ENCODE measurements around the gene PMVK. TPM values are rescaled to one million over a fixed set of nuclear protein-coding genes. Genes with fewer than 3 reads are reported as not detected.

Gene PMVK
- total and polyA plus RNA-seq, 2 experiments from 2014 or later, result 12.5 to 53.5 TPM

DNA sequence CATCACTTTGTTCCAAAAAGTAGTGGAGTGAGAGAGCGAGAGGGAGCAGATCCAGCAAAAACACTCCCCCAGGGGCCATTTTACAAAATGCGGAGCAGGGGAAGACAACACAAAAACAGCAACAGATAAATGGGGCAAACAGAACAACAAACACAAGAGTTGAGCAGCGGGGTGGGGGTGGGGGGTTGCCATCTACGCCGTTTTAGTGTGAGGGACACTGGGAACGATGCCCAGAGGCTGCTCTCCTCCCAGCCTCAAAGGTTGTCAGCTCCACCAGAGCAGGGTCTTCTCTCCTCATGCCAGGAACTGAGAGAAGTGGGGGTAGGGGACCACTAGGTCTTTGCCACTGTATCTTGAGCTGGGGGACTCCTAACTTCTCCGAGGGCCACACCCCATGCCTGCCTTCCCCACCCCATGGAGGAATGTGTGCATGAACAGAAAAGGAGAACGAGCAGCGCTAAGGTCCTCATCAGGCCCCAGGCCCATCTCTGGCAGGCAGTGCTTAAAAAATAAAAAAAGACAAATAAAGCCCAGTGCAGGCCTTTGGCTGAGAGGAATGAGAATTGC lies 20.7 kb upstream of the PMVK start:
- no peaks in the 10 kb centered on the region for H3K36me3 ChIP-seq (replicated peaks; ENCODE audit: insufficient read depth, low read depth)
- H3K27ac ChIP-seq, result peak overlapping the region; percentile 65
- H3K4me1 ChIP-seq (ENCODE audit: insufficient read depth), result peaks cover 38% of the 10 kb centered on the region
- 51% methylated on average over 9 of the region's 9 CpGs for WGBS (ENCODE audit: low lambda C conversion rate, missing lambda C conversion rate)
- H3K27me3 ChIP-seq, result no peaks in the 10 kb centered on the region
- H3K4me2 ChIP-seq, result peak overlapping the region; percentile 77
- no peak overlapping the region for H3K4me3 ChIP-seq
- peaks cover 60% of the 10 kb centered on the region for H3K79me2 ChIP-seq
- DNase-seq (ENCODE audit: low spot score), result no peak
- H3K9me3 ChIP-seq (ENCODE audit: low read depth), result no peaks in the 10 kb centered on the region
- H4K20me1 ChIP-seq (ENCODE audit: insufficient read depth, poor library complexity, severe bottlenecking), result no peaks in the 10 kb centered on the region
- H3K9me2 ChIP-seq (replicated peaks; ENCODE audit: insufficient read depth), result no peaks in the 10 kb centered on the region
- TF ChIP-seq EZH2phosphoT487 (IDR thresholded peaks at IDR 0.05; ENCODE audit: low read depth, severe bottlenecking, unreplicated experiment), result no peak
- no peak for TF ChIP-seq CTCF (IDR thresholded peaks at IDR 0.05; ENCODE audit: poor library complexity)
- TF ChIP-seq EZH2 (IDR thresholded peaks at IDR 0.05; ENCODE audit: borderline replicate concordance), result no peak
- H2AFZ ChIP-seq, result no peak overlapping the region

- DNase-seq (ENCODE audit: low spot score), result no peak
- Histone ChIP-seq H3K9me3 (ENCODE audit: low read depth) (no peaks in the 10 kb centered on the region), H3K27me3 (no peaks in the 10 kb centered on the region), H4K20me1 (ENCODE audit: insufficient read depth, poor library complexity, severe bottlenecking) (no peaks in the 10 kb centered on the region), H3K79me2 (peaks cover 60% of the 10 kb centered on the region), H3K27ac (peak overlapping the region; percentile 65), H3K4me1 (ENCODE audit: insufficient read depth) (peaks cover 38% of the 10 kb centered on the region), H3K9me2 (replicated peaks; ENCODE audit: insufficient read depth) (no peaks in the 10 kb centered on the region), H3K36me3 (replicated peaks; ENCODE audit: insufficient read depth, low read depth) (no peaks in the 10 kb centered on the region), H2AFZ (no peak overlapping the region), H3K4me3 (peak overlapping the region; percentile 27), H3K4me2 (peak overlapping the region; percentile 77)
- TF ChIP-seq CTCF (IDR thresholded peaks at IDR 0.05; ENCODE audit: poor library complexity), result no peak
- no peak for TF ChIP-seq EZH2 (IDR thresholded peaks at IDR 0.05; ENCODE audit: borderline replicate concordance)
- no peak for TF ChIP-seq EZH2phosphoT487 (IDR thresholded peaks at IDR 0.05; ENCODE audit: low read depth, severe bottlenecking, unreplicated experiment)
- 27% methylated on average over 6 of the region's 6 CpGs for WGBS (ENCODE audit: low lambda C conversion rate, missing lambda C conversion rate)
Observed at GRCh38 chr1:154956544-154956941, 20.0 kb upstream of the PMVK start.

- 2% methylated on average over 18 of the region's 18 CpGs for WGBS (ENCODE audit: low lambda C conversion rate, missing lambda C conversion rate)
- DNase-seq (ENCODE audit: low spot score), result peak; percentile 92
- Histone ChIP-seq H3K9me2 (replicated peaks; ENCODE audit: insufficient read depth) (no peaks in the 10 kb centered on the region), H3K4me2 (peak within 1 kb of the TSS; percentile 77), H3K4me3 (peak within 1 kb of the TSS; percentile 27), H3K27me3 (no peaks in the 10 kb centered on the region), H2AFZ (peak within 1 kb of the TSS; percentile 38), H3K9me3 (ENCODE audit: low read depth) (no peaks in the 10 kb centered on the region), H3K79me2 (peaks cover 56% of the 10 kb centered on the region), H3K27ac (peak within 1 kb of the TSS; percentile 74), H4K20me1 (ENCODE audit: insufficient read depth, poor library complexity, severe bottlenecking) (no peaks in the 10 kb centered on the region), H3K36me3 (replicated peaks; ENCODE audit: insufficient read depth, low read depth) (no peaks in the 10 kb centered on the region), H3K4me1 (ENCODE audit: insufficient read depth) (peaks cover 37% of the 10 kb centered on the region)
- TF ChIP-seq EZH2phosphoT487 (IDR thresholded peaks at IDR 0.05; ENCODE audit: low read depth, severe bottlenecking, unreplicated experiment) (no peak), CTCF (IDR thresholded peaks at IDR 0.05; ENCODE audit: poor library complexity) (peak; percentile 49)
Observed at GRCh38 chr1:154955718-154956543, 19.4 kb upstream of the PMVK start, which contains the start of gene PBXIP1. TSS of gene PBXIP1 (minus strand) at chr1:154956099. CDS start at chr1:154953721, 2,378 bp downstream.
